CD4-positive, alpha-beta T cell treated with Interferon alpha-2 for 1 hour (primary cell): ENCODE measurements around the gene KRT84.
"Not testable (repeated sequence)": the region's sequence is repeated elsewhere in the genome, so short reads cannot be mapped to it uniquely, and the experiment has no call there.

ENCODE experiments used
- DNase-seq, 2 donors: peaks; one replicate each; pipeline ENCODE4 v3.0.0-alpha.2; 2020 to 2022

KRT84 gene

DNA sequence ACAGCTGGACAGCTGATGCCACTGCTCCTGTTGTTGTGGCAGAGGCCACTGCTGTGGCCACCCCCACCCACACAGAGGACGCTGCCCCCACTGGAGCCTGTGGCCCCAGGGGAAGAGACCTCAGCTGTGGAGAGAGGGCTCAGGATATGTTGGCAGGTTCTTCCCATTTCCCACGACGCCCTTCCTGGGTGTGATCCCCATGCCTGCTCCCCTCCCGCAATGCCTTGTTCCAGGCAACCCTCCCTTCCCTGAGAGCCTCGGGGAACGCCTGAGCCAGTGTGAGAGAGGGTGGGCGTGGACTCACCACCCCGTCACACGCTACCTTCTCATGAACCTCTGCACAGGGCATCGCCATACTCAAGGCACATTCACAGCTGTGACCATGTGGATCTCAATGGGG lies 26.4 kb upstream of the KRT84 start:
- DNase-seq, result no peak

GRCh38 chr12:52410589-52411248 lies 25.3 kb upstream of the KRT84 start:
- not testable (repeated sequence) for DNase-seq

DNA sequence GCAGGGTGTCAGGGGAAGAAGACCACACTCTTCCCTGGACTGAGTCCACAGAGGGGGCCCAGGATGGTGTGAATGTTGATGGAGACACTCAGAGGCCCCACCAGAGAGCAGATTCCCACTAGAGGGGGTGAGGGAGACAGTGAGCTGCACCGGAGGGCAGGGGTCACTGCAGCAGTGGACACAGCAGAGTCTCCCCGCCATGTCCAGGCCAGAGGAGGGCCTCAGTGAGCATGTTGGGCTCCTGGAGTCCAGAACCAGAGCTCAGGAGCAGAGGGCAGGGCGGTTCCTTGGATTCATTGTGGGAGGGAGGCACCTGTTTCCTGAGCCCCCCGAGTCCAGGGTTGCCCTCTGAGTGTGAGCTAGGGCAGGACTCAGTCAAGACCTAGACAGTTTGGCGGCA lies 22.5 kb upstream of the KRT84 start:
- DNase-seq, result no peak

DNA sequence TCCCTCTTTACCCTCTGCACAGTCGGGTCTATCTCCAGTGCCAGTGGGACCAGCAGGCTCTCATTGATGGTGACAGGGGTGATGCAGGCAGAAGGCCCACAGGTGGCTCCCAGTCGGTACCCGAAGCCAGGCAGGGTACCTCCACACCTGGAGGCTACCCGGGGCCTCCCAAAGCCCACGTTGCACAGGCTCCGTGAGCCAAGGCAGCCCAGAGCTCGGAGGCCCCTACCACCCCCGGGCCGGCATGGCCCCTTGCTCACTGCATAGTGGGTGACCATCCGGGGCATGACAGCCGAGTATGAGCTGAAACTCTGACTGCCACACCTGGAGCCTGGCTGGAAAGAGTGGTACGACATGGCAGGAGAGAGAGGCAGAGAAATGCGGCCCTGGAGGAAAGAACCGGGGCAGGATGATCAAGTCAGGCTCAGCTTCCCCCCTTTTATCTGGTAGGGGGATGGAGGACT lies 20.5 kb upstream of the KRT84 start, which contains the start of gene KRT82:
Gene KRT82, minus strand, starts transcription at position 414 of the 464 bp plus-strand sequence. Its CDS starts 58 bp downstream, at position 356.
- no peak for DNase-seq

DNA sequence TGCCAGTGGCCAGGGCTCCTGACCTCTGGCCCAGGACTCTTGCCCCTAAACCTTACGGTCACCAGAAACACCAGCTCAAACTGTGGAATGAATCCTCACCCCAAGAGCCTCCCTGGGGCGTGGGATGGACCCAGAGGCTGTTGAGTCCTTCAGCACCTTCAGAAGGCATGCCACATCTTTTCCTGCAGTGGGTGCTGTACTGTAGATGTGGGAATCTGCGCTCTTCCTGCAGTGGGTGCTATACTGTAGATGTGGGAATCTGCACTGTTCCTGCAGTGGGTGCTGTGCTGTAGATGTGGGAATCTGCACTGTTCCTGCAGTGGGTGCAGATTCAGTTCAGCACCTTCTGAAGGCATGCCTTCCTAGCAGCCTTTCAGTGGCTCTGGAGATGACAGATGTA lies 19.5 kb upstream of the KRT84 start:
- no peak for DNase-seq

DNA sequence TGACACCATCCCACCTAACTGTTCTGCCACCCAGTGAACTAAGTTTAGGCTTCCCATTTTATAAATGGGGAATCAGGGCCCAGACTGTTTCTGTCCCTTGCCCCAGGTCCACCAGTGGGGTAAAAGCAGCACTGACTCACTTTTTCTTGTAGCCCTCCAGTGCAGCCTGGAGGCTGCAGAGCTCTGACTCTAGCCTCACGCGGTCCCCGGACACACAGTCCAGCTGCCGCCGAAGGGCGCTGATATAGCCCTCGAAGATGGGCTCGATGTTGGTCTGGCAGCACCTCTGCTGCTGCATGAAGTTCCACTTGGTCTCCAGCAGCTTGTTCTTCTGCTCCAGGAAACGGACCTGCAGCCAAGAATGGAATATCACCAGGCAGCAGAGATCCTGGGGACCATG lies 18.1 kb upstream of the KRT84 start:
- no peak for DNase-seq

GRCh38 chr12:52402873-52403540 lies 17.6 kb upstream of the KRT84 start:
- DNase-seq, result no peak

GRCh38 chr12:52402377-52402776 lies 16.9 kb upstream of the KRT84 start:
- DNase-seq, result no peak

GRCh38 chr12:52401926-52402325 lies 16.5 kb upstream of the KRT84 start:
- DNase-seq, result no peak

DNA sequence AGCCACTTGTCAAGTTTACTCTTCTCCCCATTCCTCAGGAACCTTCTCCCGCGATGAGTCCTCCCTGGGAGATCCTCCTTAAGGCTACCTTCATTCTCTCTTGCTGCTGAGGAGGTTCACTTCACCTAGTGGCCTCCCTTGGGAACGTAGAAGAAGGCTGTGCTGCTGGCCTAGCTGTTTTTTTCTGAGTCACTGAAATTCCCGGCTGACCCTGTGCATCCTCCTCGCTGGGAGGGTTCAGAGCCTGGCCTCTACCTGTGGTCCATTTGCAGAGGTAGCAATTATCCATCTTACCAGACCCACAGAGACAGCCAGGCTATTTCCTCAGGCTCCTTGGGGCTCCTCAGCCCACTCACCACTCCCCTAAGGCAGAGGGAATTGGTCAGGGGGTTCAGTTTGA lies 16.1 kb upstream of the KRT84 start:
- no peak for DNase-seq

DNA sequence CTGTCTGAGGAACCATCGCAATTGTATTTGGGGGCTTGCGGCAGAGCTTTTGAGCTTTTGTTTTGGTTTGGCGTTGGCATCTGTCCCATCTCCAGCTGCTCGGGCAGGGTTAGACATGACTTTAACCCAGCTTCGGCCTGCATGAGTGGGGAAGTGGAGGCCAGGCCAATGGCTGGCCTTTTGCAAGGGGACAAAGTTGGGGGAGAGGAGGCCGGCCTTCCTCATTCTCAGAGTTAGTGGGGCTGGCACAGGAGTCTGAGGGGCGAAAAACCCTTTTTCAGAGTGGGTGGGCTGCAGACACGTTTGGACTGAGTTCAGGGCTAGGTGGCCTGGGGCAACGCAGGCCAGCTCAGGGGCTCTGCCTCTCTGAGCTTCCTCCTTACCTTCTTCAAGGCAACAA lies 15.5 kb upstream of the KRT84 start:
- DNase-seq, result no peak

GRCh38 chr12:52399756-52400155 lies 14.3 kb upstream of the KRT84 start:
- no peak for DNase-seq

- no peak for DNase-seq
Measured at GRCh38 chr12:52398176-52398575, 12.7 kb upstream of the KRT84 start.

- DNase-seq, result no peak
Measured at GRCh38 chr12:52396656-52397055, 11.2 kb upstream of the KRT84 start.

GRCh38 chr12:52395761-52396434 lies 10.4 kb upstream of the KRT84 start:
- DNase-seq, result no peak

DNA sequence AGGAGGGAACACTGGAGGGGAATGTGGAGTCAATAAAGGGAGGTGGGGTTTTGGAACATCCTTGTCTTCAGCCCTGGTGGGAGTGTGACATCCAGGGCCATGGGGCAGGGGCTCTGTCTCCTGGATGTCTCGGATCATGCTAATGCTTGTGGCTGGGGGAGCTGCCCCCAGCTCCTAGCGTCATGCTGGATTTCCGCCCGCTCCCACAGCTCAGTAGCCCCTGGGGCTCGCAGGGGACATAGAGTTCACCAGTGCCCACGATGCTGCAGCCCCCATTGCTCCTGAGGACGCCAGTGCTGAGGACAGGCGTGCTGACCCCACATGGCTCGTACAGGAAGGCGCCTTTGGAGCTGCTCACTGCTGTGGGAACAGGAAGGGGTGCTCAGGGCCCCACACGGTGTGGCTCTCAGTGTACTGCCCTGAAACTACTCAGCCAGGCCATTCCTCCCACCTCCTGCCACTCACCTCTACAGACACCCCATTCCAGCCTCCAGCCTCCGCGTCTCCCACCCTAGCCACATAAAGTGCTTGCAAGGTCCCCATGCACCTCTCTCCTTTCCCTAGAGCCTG lies 9.5 kb upstream of the KRT84 start:
- DNase-seq, result no peak

DNA sequence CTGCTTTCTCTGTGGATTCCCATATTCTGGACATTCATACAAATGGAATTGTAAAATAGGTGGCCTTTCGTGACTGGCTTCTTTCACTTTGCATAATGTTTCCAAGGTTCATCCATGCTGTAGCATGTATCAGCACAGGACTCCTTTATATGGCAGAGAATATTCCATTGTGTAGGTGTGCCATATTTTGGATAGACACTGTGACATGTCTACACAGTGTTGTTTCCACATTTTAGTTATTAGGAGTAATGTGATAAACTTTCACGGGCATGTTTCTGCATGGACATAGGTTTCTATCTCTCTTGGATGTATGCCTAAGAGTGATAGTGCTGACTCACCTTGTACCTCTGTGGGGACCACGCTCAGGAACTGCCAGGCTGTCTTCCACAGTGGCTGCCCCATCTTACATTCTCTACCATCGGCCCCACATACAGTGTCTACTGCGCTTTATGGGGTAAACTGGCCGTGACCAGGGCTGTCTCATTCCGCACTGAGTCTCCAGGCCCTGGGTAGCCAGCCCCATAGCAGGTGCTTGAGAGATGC lies 7.1 kb upstream of the KRT84 start:
- DNase-seq, result no peak

DNA sequence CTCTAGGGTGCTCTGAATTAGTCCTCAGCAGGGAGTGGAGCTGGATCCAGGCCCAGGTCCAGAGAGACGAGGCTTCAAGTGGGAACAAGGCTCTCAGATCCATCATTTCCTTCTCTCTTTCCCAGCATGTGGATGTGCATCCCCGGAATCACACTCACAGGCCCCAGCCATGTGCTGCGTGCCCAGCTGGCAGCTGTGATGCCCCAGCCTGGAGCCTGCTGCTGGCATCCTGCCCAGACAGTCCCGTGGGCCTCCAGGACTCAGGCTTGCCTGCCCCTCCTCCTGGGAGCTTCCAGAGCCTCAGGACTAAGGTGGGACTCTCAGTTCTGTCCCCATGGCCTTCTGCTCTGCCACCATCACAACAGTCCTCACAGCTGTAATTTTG lies 6.2 kb upstream of the KRT84 start:
- DNase-seq, result no peak

DNA sequence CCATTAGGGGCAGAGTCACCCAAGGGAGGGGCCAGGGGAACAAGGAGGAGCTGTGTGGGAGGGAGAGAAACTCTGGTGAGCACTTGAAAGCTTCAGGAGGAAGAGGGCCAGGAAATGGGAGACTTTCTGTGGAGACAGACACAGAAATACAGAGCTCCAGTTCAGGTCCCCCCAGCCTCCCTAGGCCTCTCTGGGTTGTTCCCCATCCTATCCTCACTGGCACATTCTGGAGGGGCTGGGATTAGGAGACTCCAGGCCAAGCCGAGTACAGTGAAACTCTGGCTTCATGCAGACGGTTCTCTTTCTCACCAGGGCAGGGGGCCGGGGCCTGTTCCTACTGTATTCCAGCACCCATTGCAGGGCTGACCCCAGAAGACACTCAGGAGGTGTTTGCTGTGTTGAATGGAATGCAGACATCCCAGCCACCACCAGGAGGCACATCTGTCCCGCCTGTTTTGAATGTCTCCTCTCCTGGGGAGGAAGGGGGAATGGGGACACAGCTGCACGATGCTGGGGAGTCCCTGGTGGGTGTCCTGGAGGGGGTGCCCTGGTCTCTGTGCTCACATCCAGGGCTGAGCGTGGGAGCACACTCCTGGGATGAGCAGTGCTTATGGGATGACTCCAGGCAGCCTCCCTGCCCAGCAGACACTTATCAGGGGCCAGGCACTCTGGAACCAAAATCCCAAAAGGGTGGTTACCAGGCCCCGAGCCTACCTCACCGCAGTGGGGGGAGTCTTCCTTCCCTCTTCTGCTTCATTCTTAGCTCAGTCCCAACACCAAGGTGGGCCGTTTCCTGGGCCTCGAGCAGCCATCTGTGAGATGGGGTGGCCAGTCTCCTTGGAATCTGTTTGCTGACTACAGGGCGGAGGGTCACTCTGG lies 5.5 kb upstream of the KRT84 start:
- peak in 1 of 2 donors; percentile 13 for DNase-seq

DNA sequence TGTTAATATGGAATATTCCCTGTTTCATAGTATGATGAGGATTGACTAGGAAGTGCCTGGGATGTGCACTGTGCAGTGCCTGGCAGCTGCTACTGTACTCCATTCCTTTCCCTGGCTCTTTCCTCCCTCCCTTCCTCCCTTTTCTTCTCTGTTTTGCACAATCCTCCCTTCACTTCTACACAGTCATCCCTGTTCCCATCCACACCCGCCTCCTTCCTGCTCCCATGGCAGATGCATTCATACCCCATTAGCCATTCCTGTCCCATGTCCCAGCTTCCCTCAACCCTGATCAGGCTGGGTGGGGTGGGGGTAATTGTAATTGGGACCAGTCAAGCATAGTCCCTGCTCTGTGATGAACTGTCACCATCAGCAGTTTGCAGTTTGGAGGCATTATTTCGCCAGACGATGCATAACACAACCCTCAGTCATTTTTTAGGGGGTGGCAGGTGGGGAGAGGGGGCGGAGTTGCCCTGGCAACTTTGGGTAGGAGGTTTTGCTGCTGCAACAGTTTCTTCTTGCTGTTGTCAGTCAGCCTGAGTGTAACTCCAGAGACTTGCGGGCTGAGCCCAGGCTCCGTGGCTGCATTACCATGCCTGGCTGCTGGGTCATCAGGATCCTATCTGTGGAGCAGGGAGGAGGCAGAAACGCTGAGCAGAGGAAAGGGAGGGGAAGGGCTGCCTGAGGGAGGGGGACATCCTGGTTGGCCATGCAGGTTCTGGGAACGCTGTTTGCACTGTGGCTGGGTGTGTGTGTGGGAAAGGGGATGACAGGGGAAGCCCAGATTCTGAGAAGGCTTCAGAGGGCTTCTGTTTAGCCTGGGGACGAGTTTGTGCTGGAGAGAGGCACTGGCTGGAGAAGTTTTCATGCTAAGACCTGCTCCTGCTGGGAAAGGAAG lies 4.1 kb upstream of the KRT84 start:
- DNase-seq, result no peak

DNA sequence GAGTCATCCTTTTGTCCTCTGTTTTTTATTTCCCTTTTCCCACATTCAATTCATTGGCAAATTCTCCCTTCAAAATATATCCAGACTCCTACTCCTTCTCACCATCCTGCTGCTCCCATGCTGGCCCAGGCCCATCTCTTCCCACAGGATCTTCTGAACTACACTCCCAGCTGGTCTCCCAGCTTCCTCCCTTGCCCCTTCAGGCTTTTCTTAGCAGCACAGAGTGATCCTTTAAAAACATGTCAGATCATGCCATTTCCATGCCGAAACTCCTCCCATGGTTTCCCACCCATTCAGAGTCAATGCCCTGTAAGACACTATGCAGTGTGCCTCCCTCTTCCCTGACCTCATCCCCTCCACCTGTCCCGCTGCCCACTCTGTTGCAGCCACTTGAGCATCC lies 2.4 kb upstream of the KRT84 start:
- DNase-seq, result no peak
